ENCODE data around the gene HACE1.

Gene HACE1

DNA sequence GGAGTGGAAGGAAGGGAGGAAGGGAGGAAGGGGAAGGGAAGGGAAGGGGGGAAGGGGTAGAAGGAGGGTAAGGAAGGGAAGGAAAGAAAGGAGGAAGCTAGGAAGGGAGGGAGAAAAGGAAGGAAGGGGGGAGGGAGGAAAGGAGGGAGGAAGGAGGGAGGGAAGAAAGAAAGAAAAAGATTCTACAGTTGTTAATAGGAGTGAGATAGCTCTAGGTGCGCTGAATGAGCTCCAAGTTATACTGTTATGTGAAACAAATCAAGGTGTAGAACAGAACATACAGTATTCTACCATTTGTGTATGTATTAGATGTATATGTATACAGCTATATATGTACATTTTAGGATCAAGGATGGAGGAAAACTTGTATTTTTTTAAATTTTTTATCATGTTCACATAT, 167.7 kb downstream of the HACE1 start:
- no peak overlapping the region for H3K4me3 ChIP-seq (ENCODE audit: low read depth, low read length)
- DNase-seq (ENCODE audit: low read depth): no peak
- TF ChIP-seq, protein P1, sequence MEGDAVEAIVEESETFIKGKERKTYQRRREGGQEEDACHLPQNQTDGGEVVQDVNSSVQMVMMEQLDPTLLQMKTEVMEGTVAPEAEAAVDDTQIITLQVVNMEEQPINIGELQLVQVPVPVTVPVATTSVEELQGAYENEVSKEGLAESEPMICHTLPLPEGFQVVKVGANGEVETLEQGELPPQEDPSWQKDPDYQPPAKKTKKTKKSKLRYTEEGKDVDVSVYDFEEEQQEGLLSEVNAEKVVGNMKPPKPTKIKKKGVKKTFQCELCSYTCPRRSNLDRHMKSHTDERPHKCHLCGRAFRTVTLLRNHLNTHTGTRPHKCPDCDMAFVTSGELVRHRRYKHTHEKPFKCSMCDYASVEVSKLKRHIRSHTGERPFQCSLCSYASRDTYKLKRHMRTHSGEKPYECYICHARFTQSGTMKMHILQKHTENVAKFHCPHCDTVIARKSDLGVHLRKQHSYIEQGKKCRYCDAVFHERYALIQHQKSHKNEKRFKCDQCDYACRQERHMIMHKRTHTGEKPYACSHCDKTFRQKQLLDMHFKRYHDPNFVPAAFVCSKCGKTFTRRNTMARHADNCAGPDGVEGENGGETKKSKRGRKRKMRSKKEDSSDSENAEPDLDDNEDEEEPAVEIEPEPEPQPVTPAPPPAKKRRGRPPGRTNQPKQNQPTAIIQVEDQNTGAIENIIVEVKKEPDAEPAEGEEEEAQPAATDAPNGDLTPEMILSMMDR (IDR thresholded peaks at IDR 0.05; ENCODE audit: low read depth, low read length, missing control alignments): no peak
- in situ Hi-C loops (cut with HindIII; ENCODE audit: low sequenced_read_pairs): no loop called here

DNA sequence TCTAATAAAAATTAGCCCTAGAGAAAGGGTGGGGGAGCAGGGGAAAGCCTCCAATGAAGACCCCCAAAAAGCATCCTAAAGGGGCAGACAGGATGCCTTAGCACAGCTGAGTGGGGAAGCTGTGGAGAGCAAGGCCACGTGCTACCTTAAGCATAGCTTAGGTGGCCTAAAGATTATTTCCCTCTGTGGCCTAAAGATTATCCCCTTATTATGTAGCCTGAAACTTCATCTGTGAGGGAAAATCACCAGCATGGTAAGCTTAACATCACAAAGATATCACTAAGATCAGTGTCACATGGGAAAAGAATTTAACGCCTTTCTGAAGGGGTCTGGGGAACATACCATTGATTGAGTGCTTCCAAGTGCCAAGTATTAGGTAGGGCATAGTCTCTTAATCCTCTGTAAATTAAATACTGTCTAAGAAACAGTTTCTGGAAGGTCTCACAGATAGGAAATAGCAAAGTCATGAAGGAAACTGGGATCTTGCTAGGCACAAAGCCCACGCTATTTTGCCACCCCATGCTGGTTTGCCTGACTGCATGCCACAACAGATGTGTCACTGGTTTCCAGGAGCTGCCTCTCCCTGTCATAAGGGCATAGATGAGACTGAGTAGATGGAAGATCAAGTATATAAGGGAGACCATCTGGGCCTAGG, 170.0 kb downstream of the HACE1 start:
- DNase-seq (ENCODE audit: low read depth): no peak
- in situ Hi-C loops (cut with HindIII; ENCODE audit: low sequenced_read_pairs): no loop called here
- TF ChIP-seq, protein P1 (IDR thresholded peaks at IDR 0.05; ENCODE audit: low read depth, low read length, missing control alignments): no peak
- H3K4me3 ChIP-seq (ENCODE audit: low read depth, low read length): no peak overlapping the region

DNA sequence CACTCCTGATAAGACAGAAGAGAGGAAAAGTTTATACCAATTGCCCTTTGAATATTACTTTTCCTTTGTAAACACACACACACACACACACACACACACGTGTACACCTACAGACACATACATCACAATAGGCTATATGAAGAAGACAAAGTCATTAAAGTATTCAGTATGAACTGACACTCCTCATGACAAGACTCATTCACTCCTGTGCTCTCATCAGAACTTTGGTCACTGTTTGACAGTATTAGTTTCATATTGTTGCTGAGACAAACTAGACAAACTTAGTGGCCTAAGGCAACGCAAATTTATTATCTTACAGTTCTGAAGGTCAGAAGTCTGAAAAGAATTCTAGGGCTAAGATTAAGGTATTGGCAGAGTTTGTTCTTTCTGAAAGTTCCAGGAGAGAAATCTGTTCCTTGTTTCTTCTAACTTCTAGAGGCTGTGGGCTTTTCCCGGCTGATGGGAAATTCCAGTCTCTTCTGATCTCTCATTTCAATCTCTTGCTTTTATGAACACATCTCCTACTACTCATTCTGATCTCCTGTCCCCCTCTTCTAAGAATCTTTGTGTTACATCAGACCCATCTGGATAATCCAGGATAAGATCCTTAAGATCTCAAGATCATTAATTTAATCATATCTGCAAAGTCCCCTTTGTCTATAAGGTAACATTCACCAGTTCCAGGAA, 171.3 kb downstream of the HACE1 start:
- no peak for DNase-seq (ENCODE audit: low read depth)
- TF ChIP-seq, protein P1 (IDR thresholded peaks at IDR 0.05; ENCODE audit: low read depth, low read length, missing control alignments): no peak

DNA sequence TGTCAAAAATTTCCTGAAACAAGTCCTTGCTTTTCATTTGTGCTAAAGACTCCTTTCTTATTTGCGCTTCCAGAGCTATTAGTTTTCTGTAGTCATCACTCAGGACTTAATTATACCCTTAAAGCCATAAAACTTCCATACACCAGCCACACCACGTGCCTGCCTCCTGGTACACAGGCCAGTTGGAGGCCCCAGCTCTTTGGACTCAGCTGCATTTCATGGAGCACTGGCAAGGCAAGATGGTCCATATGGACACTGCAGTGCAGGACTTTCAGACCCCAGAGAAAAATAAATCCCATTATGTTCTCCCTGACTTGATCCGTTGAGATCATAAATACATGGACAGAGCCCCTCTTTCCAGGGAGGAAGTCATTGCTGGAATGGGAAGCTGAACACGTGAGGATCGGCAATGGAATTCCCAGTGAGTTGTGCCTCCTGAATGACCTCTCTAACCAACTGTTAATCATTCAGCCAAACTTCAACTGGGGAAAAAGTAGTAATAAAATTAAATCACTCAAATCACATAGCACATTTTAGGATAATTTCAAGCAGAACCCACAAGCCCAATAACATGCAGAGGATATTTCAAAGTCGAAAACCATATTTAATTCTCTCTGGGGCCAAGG, 173.1 kb downstream of the HACE1 start:
- DNase-seq (ENCODE audit: low read depth): no peak
- TF ChIP-seq, protein P1 (IDR thresholded peaks at IDR 0.05; ENCODE audit: low read depth, low read length, missing control alignments): no peak
- in situ Hi-C loops (cut with HindIII; ENCODE audit: low sequenced_read_pairs): no loop called here
- no peak overlapping the region for H3K4me3 ChIP-seq (ENCODE audit: low read depth, low read length)

More for the DNA sequence above, 171.3 kb downstream of the HACE1 start:
- no peak overlapping the region for H3K4me3 ChIP-seq (ENCODE audit: low read depth, low read length)
- in situ Hi-C loops (cut with HindIII; ENCODE audit: low sequenced_read_pairs): no loop called here

DNA sequence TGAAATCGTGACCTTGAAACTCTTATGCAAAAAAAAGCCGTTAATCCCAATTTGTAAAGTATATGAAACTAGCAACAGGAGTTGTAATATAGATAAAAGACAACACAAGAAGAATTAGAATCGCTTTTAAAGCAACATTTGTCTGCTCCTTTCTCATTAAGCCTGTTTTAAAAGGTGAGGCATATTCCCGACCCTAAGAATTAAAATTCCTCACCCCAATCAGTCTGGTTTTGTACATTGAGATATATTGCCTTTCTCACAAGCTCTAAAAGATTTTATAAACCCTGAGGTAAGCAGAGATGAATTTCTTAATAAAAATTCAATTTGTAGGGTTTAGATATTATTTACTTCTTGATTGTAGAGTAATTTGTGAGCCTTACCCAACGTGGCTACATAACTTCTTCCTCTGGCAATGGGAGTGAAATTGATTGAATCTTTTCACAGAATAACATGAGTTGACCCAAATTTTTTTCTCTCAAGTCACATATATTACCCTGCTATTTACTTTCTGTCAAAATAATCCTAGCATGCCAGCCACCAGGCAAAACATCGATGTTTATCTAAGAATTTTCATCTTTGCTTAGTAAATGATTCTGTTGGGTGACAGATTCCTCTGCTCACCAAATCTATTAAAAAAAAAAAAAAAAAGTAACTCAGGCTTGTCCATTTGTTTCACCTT, 173.7 kb downstream of the HACE1 start:
- H3K4me3 ChIP-seq (ENCODE audit: low read depth, low read length): no peak overlapping the region
- no peak for DNase-seq (ENCODE audit: low read depth)
- in situ Hi-C loops (cut with HindIII; ENCODE audit: low sequenced_read_pairs): no loop called here
- TF ChIP-seq, protein P1 (IDR thresholded peaks at IDR 0.05; ENCODE audit: low read depth, low read length, missing control alignments): no peak

DNA sequence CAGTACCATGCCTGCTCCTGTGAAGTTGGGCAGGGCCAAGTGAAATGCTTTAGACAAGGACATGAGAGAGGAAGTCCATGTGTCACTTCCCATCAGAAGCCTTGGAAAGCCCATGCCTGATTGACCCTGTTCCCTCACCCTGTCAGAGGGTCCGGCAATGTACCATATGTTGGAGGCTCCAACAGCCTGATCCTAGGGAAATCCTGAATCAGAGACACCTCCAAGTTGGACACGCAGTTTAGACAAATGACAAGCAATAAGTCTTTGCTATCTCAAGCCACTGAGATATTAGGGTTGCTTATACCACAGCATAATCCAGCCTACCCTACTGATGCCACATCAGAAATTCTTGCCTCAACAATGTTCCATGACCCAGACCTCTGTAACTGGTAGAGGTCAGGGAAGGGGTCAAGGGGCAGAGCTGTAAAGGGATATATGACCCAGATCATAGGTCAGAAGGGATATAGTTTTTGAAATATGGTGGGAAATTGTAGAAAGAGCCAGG, 174.8 kb downstream of the HACE1 start:
- in situ Hi-C loops (cut with HindIII; ENCODE audit: low sequenced_read_pairs): no loop called here
- TF ChIP-seq, protein P1 (IDR thresholded peaks at IDR 0.05; ENCODE audit: low read depth, low read length, missing control alignments): no peak
- DNase-seq (ENCODE audit: low read depth): no peak
- H3K4me3 ChIP-seq (ENCODE audit: low read depth, low read length): no peak overlapping the region
